AG04449 (cell line): Measurements from ENCODE around the gene DLG1.

ENCODE experiments used
- CTCF ChIA-PET: fragments of 350-600 bp; formaldehyde crosslinking; extraction: SDS; loops from one replicate; lab custom pipeline; 2021; ENCODE audit warnings: antibody characterized with exemption; lab: Yijun Ruan, JAX
- POLR2A ChIA-PET: fragments of 400-600, 350-600 bp; formaldehyde crosslinking; extraction: SDS; loops from one replicate; lab custom pipeline; 2020; ENCODE audit warnings: antibody characterized with exemption, inconsistent platforms; lab: Yijun Ruan, JAX
- DNase-seq: peaks from one replicate; pipeline ENCODE4 v3.0.0-alpha.2; 2010; ENCODE audit warnings: low read depth, low spot score
- H3K4me3 ChIP-seq: 2 replicates; pipeline ENCODE4 v1.5.1; 2011; ENCODE audit warnings: low read depth, mild to moderate bottlenecking, control low read depth, low read length
- CTCF ChIP-seq: IDR thresholded peaks from one replicate; pipeline ENCODE4 v1.5.1; 2011; ENCODE audit warnings: mild to moderate bottlenecking, moderate library complexity, low read length, control low read depth, inconsistent platforms; ENCODE audit not compliant: insufficient read depth; ENCODE audit errors: missing control alignments

DLG1 gene

DNA sequence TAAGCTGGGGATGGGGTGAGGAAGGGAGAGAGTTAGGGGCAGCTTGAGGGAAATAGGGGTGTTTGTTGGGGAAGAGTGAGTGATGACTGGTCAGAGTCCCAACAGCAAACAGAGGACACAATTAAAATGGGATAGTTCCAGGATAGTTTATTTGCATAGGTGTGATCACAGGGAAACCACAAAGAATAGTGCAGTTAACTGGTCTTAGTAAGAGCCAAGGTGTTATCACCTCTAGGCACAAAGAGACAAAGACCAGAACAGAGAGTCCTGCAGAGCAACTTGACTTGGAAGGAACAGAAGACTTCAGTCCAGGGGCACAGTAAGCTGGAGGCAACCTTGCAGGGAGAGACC, 42.1 kb upstream of the DLG1 start:
- no peak for TF ChIP-seq CTCF
- no peak for DNase-seq
- no peak overlapping the region for H3K4me3 ChIP-seq
- POLR2A ChIA-PET: interaction anchor here (0.7 kb wide), 1 partner anchor 9 kb away, joined by 3 read pairs; no protein-coding TSS in a partner anchor
- CTCF ChIA-PET: interaction anchor here (1.1 to 1.9 kb wide), 2 partner anchors 10 to 24 kb away, joined by 3 to 6 read pairs; no protein-coding TSS in a partner anchor

DNA sequence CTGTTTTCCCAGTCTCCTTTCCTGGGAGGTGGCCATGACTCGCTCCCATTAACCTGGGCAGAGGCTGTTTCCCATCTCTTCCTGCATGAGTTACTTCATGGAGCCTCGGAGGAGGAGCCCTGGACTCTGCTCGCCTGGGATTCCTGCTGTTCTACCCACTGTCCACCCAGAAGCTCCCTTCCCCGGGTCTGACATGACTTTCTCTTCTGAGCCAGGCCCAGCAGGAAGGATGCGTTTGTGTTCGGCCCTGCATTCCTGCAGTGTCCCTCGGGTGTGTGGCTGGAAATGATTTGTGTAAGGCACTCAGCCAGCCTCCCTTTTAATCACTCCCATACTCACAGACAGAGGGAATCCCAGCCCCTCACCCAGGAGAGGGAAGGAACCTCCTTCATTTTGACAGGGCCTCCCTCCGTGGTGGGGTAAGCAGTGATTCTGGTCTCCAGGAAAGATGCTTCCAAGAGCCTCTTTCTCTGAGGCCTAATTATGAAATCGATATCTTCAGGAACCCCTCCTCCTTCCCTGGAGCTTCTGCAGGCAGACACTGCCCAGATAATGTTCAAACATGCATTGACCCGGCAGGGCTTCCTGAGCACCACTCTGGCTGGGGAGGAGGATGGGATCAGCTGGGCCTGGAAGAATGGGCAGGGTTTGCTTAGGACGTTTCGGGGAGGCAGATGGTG, 41.6 kb upstream of the DLG1 start:
- POLR2A ChIA-PET: interaction anchor here (0.7 kb wide), 1 partner anchor 9 kb away, joined by 3 read pairs; no protein-coding TSS in a partner anchor
- TF ChIP-seq CTCF: no peak
- no peak overlapping the region for H3K4me3 ChIP-seq
- CTCF ChIA-PET: interaction anchor here (1.1 to 1.9 kb wide), 2 partner anchors 9 to 24 kb away, joined by 3 to 6 read pairs; no protein-coding TSS in a partner anchor
- no peak for DNase-seq

DNA sequence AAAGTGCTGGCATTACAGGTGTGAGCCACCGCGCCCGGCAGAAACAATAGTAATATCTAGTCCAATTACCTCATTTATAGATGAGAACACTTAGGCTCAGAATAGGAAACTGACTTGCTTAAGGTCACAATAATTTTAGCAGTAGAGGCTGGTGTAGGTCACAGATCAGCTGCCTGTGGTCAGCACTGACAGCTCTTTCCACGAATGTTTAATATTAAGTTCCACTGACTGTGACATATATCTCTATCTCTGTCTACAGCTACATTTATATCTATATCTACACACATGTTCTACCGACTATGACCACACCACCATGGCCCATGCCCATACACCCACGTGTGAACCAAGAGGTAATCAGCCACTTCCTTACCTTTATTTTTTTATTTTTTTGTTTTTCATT, 40.2 kb upstream of the DLG1 start:
- no peak for DNase-seq
- ChIA-PET CTCF (no interaction called here), POLR2A (no interaction called here)
- TF ChIP-seq CTCF: no peak
- H3K4me3 ChIP-seq: no peak overlapping the region

- no peak overlapping the region for H3K4me3 ChIP-seq
- DNase-seq: no peak
- ChIA-PET POLR2A (no interaction called here), CTCF (interaction anchor here (1.2 to 1.6 kb wide), 2 partner anchors 8 to 30 kb away, joined by 3 to 4 read pairs; no protein-coding TSS in a partner anchor)
- no peak for TF ChIP-seq CTCF
Measured at GRCh38 chr3:197337656-197338055, 39.2 kb upstream of the DLG1 start.

DNA sequence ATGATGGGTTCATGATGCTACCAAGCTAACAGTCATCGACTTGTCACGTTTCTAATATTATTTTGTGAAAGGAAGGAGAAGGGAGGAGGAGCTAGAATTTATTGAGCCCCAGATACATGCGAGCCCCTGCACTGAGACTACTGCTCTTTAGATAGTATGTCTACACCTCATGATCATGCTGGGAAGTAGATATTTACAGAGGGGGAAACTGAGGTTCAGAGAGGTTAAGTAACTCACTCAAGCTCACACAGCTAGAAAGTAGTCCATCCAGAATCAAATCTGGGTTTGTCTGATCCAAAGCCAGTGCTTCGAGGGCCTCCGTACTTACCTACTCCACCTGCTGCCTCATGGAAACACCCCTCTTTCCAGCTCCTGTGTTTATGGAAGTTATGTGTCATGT, 38.8 kb upstream of the DLG1 start:
- ChIA-PET CTCF (interaction anchor here (1.2 to 1.6 kb wide), 2 partner anchors 9 to 30 kb away, joined by 3 to 4 read pairs; no protein-coding TSS in a partner anchor), POLR2A (no interaction called here)
- no peak overlapping the region for H3K4me3 ChIP-seq
- DNase-seq: no peak
- TF ChIP-seq CTCF: no peak

GRCh38 chr3:197336348-197336747, 37.9 kb upstream of the DLG1 start:
- H3K4me3 ChIP-seq: no peak overlapping the region
- no peak for TF ChIP-seq CTCF
- DNase-seq: no peak
- POLR2A ChIA-PET: no interaction called here
- CTCF ChIA-PET: interaction anchor here (1.2 to 1.6 kb wide), 2 partner anchors 10 to 31 kb away, joined by 3 to 4 read pairs; no protein-coding TSS in a partner anchor
